A549 (cell line): ENCODE measurements around the gene AP4E1. TPM values are rescaled to one million over a fixed set of nuclear protein-coding genes. Genes with fewer than 3 reads are reported as not detected.

Experiments used
- ATAC-seq, 2 experiments: fragments of 200-7000 bp in 1 of 2; fragments of >200 bp in 1 of 2; cut with Nextera tagmentation in 1 of 2; cut with Tn5 transposase in 1 of 2; 3 replicates each; pipeline versions ENCODE4 v1.8.0 to v1.9.1; 2018 to 2020; ENCODE audit warnings: mild to moderate bottlenecking in 1 of 2, moderate library complexity in 1 of 2
- CTCF ChIA-PET: fragments of 300-600 bp; sonication (Branson Sonifier 250); formaldehyde crosslinking; extraction: SDS; loops from one replicate; lab custom pipeline; 2021; ENCODE audit warnings: antibody characterized with exemption, inconsistent platforms; lab: Yijun Ruan, JAX
- POLR2A ChIA-PET: fragments of 350-600 bp; formaldehyde crosslinking; extraction: SDS; loops from one replicate; lab custom pipeline; 2021; ENCODE audit warnings: antibody characterized with exemption, inconsistent platforms; lab: Yijun Ruan, JAX
- DNase-seq, 2 experiments: peaks; one replicate each; pipeline versions ENCODE4 v3.0.0 to v3.0.0-alpha.2; 2011 to 2016; ENCODE audit warnings: low read depth in 1 of 2, low spot score in 1 of 2
- FAIRE-seq: peaks from 2 replicates; lab custom pipeline; 2011; peaks lifted over from hg19 to GRCh38; lab: Jason Lieb, UNC
- H3K27ac ChIP-seq, 2 experiments: fragments of >200 bp; sonication (Bioruptor Twin); formaldehyde crosslinking; 3 replicates each; pipeline ENCODE4 v1.5.1; 2016 to 2017
- H3K4me1 ChIP-seq: fragments of >200 bp; sonication (Bioruptor Twin); formaldehyde crosslinking; 3 replicates; pipeline ENCODE4 v1.6.1; 2016
- H3K4me2 ChIP-seq: fragments of >200 bp; sonication (Bioruptor Twin); formaldehyde crosslinking; 3 replicates; pipeline ENCODE4 v1.6.1; 2016
- H3K4me3 ChIP-seq: fragments of >200 bp; sonication (Bioruptor Twin); formaldehyde crosslinking; 3 replicates; pipeline ENCODE4 v1.5.1; 2016
- H3K9me3 ChIP-seq: fragments of >200 bp; sonication (Bioruptor Twin); formaldehyde crosslinking; 3 replicates; pipeline ENCODE4 v1.6.1; 2016
- CHD2 ChIP-seq: fragments of 150-350 bp; IDR thresholded peaks from 2 replicates; pipeline ENCODE4 v1.6.1; 2014; ENCODE audit warnings: low read length; ENCODE audit not compliant: partially characterized antibody
- EHF ChIP-seq: fragments of 250-450 bp; sonication (Bioruptor Pico); IDR thresholded peaks from 2 replicates; pipeline ENCODE4 v1.5.0; 2020; ENCODE audit warnings: mild to moderate bottlenecking
- EHMT2 ChIP-seq: fragments of 200-600 bp; sonication (generic); IDR thresholded peaks from 2 replicates; pipeline ENCODE4 v1.6.1; 2016; ENCODE audit warnings: antibody characterized with exemption, low read depth, mild to moderate bottlenecking, moderate library complexity
- ELK1 ChIP-seq: fragments of 150-350 bp; IDR thresholded peaks from 2 replicates; pipeline ENCODE4 v1.6.1; 2014; ENCODE audit warnings: low read depth, mild to moderate bottlenecking, low read length
- FOSL2 ChIP-seq, 2 experiments: fragments of 450-650 bp in 1 of 2; fragments of >200 bp in 1 of 2; sonication (Bioruptor Twin) in 1 of 2; formaldehyde crosslinking; IDR thresholded peaks; 2 replicates each; pipeline versions ENCODE4 v1.5.0 to v1.6.1; 2016 to 2020; ENCODE audit warnings: mild to moderate bottlenecking in 1 of 2, moderate library complexity in 1 of 2
- FOXS1 ChIP-seq: fragments of 250-450 bp; sonication (Bioruptor Pico); IDR thresholded peaks from 2 replicates; pipeline ENCODE4 v1.5.0; 2020; ENCODE audit warnings: mild to moderate bottlenecking, moderate library complexity
- GATA3 ChIP-seq: IDR thresholded peaks from 2 replicates; pipeline ENCODE4 v1.6.1; 2012; ENCODE audit warnings: borderline replicate concordance
- HDAC2 ChIP-seq: fragments of 200-600 bp; sonication (generic); IDR thresholded peaks from 2 replicates; pipeline ENCODE4 v1.6.1; 2016
- HEYL ChIP-seq: fragments of 250-450 bp; sonication (Bioruptor Pico); IDR thresholded peaks from 2 replicates; pipeline ENCODE4 v1.8.0; 2021; ENCODE audit warnings: mild to moderate bottlenecking, moderate library complexity
- HOXB5 ChIP-seq: fragments of 250-450 bp; sonication (Bioruptor Pico); IDR thresholded peaks from 2 replicates; pipeline ENCODE4 v1.5.0; 2020; ENCODE audit warnings: mild to moderate bottlenecking, moderate library complexity
- JUN ChIP-seq, 2 experiments: fragments of >200 bp; sonication (Bioruptor Twin); formaldehyde crosslinking; IDR thresholded peaks; 2 replicates in 1 of 2; 3 replicates in 1 of 2; pipeline ENCODE4 v1.6.1; 2016 to 2017
- KDM5A ChIP-seq: fragments of 200-600 bp; sonication (generic); IDR thresholded peaks from 2 replicates; pipeline ENCODE4 v1.6.1; 2016; ENCODE audit warnings: antibody characterized with exemption, mild to moderate bottlenecking
- MAX ChIP-seq: IDR thresholded peaks from 2 replicates; pipeline ENCODE4 v1.6.1; 2012
- MYC ChIP-seq: IDR thresholded peaks from 2 replicates; pipeline ENCODE4 v1.6.1; 2012; ENCODE audit warnings: mild to moderate bottlenecking, inconsistent platforms, low read length, improper control_type of control experiment, borderline replicate concordance
- NPAS2 ChIP-seq: fragments of 250-450 bp; sonication (Bioruptor Pico); IDR thresholded peaks from 2 replicates; pipeline ENCODE4 v1.8.0; 2022; ENCODE audit warnings: mild to moderate bottlenecking, moderate library complexity, borderline replicate concordance
- PBX3 ChIP-seq: IDR thresholded peaks from 2 replicates; pipeline ENCODE4 v1.6.1; 2012
- PHF8 ChIP-seq: fragments of 200-600 bp; sonication (generic); IDR thresholded peaks from 2 replicates; pipeline ENCODE4 v1.6.1; 2016; ENCODE audit warnings: low read depth, mild to moderate bottlenecking, antibody characterized with exemption, moderate library complexity, borderline replicate concordance
- POLR2A ChIP-seq: IDR thresholded peaks from 2 replicates; pipeline ENCODE4 v1.6.1; 2012; ENCODE audit warnings: mild to moderate bottlenecking, low read length
- RAD21 ChIP-seq, 2 experiments: fragments of >200 bp in 1 of 2; sonication (Bioruptor Twin) in 1 of 2; formaldehyde crosslinking in 1 of 2; IDR thresholded peaks in 1 of 2; conservative IDR thresholded peaks in 1 of 2; 2 replicates in 1 of 2; 3 replicates in 1 of 2; pipeline ENCODE4 v1.6.1; 2012 to 2018; ENCODE audit warnings: inconsistent platforms in 1 of 2
- SMC3 ChIP-seq: fragments of >200 bp; sonication (Bioruptor Twin); formaldehyde crosslinking; IDR thresholded peaks from 3 replicates; pipeline ENCODE4 v1.6.1; 2018; ENCODE audit warnings: inconsistent platforms
- SREBF2 ChIP-seq: fragments of 450-650 bp; IDR thresholded peaks from 2 replicates; pipeline ENCODE4 v1.6.1; 2014; ENCODE audit warnings: mild to moderate bottlenecking, moderate library complexity
- TFCP2L1 ChIP-seq: fragments of 250-450 bp; sonication (Bioruptor Pico); IDR thresholded peaks from 2 replicates; pipeline ENCODE4 v1.5.0; 2021; ENCODE audit warnings: mild to moderate bottlenecking
- USF2 ChIP-seq: fragments of 450-650 bp; IDR thresholded peaks from 2 replicates; pipeline ENCODE4 v1.6.1; 2014; ENCODE audit warnings: antibody characterized with exemption
- ZFP36 ChIP-seq: fragments of 450-650 bp; IDR thresholded peaks from 2 replicates; pipeline ENCODE4 v1.6.1; 2014; ENCODE audit warnings: borderline replicate concordance; ENCODE audit not compliant: partially characterized antibody
- WGBS: methylation state at CpG from one replicate; pipeline ENCODE4 v1.1.6; 2017; ENCODE audit errors: missing lambda C conversion rate; 5-methylcytosine and 5-hydroxymethylcytosine counted together
- polyA minus RNA-seq: library from RNA; depleted of rRNA, polyadenylated mRNA; stranded (reverse); fragments of >200 nt; gene quantifications from 2 replicates; pipeline ENCODE4 v1.2.3, GENCODE V29; 2011; rRNA and poly(A)+ RNA removed
- polyA plus RNA-seq, 4 experiments: library from polyadenylated mRNA; depleted of rRNA in 3 of 4; stranded (reverse); fragments of >200 nt; fragmentation: RNase III in 1 of 4; extraction: RNeasy Plus Mini Kit Qiagen cat#74134 plus additional on column Dnase treatment in 1 of 4; gene quantifications; 2 replicates in 3 of 4; 3 replicates in 1 of 4; pipeline ENCODE4 v1.2.3, GENCODE V29; 2011 to 2017
- TF ChIP-seq, protein P1 (sequence below): fragments of 200-600 bp; sonication (generic); IDR thresholded peaks from 2 replicates; pipeline ENCODE4 v1.6.1; 2016; ENCODE audit warnings: antibody characterized with exemption, mild to moderate bottlenecking, moderate library complexity
- TF ChIP-seq, protein P2 (sequence below): IDR thresholded peaks from 2 replicates; pipeline ENCODE4 v1.6.1; 2012; ENCODE audit warnings: low read depth, borderline replicate concordance
- TF ChIP-seq, protein P3 (sequence below): fragments of >200 bp; sonication (Bioruptor Twin); formaldehyde crosslinking; IDR thresholded peaks from 3 replicates; pipeline ENCODE4 v1.5.1; 2016

The AP4E1 gene
- polyA plus RNA-seq (2011; rRNA removed) (9.5 and 9.6 TPM in 2 replicates), polyA plus RNA-seq (2017; fragmentation: RNase III; extraction: RNeasy Plus Mini Kit Qiagen cat#74134 plus additional on column Dnase treatment) (9.2 to 10.2 TPM (median 9.6 TPM) in 3 replicates), polyA minus RNA-seq (6.4 and 6.9 TPM in 2 replicates)
- 1.6 and 1.9 TPM in 2 replicates for polyA plus RNA-seq (2012; cell fraction: cytosol; rRNA removed)
- 1.1 and 2.4 TPM in 2 replicates for polyA plus RNA-seq (2012; cell fraction: nucleus; rRNA removed)

- 1% methylated on average over 69 of the region's 100 CpGs for WGBS
- Histone ChIP-seq H3K4me3 (peak within 1 kb of the TSS; percentile 81), H3K4me1 (peaks cover 24% of the 10 kb centered on the region), H3K4me2 (peak within 1 kb of the TSS; percentile 96), H3K9me3 (no peaks in the 10 kb centered on the region), H3K27ac (peak within 1 kb of the TSS; percentile 88 to 97)
- CTCF ChIA-PET: interaction anchor here (0.5 to 2.6 kb wide), 40 partner anchors 8 to 759 kb away, joined by 3 to 23 read pairs (median 4); no protein-coding TSS in a partner anchor
- DNase-seq (peak; percentile 75 to 96), FAIRE-seq (no peak), ATAC-seq (peak; percentile 88 to 90)
- POLR2A ChIA-PET: interaction anchor here (0.9 to 1.6 kb wide), 4 partner anchors 23 to 760 kb away, joined by 3 to 7 read pairs (median 4); partner anchors contain the start of gene GABPB1
- no peak for TF ChIP-seq FOXS1 (CRISPR knock-in tag)
- TF ChIP-seq JUN (IDR thresholded peaks at IDR 0.05): peak; percentile 83 to 88
- TF ChIP-seq SREBF2: no peak
- TF ChIP-seq, protein P1, sequence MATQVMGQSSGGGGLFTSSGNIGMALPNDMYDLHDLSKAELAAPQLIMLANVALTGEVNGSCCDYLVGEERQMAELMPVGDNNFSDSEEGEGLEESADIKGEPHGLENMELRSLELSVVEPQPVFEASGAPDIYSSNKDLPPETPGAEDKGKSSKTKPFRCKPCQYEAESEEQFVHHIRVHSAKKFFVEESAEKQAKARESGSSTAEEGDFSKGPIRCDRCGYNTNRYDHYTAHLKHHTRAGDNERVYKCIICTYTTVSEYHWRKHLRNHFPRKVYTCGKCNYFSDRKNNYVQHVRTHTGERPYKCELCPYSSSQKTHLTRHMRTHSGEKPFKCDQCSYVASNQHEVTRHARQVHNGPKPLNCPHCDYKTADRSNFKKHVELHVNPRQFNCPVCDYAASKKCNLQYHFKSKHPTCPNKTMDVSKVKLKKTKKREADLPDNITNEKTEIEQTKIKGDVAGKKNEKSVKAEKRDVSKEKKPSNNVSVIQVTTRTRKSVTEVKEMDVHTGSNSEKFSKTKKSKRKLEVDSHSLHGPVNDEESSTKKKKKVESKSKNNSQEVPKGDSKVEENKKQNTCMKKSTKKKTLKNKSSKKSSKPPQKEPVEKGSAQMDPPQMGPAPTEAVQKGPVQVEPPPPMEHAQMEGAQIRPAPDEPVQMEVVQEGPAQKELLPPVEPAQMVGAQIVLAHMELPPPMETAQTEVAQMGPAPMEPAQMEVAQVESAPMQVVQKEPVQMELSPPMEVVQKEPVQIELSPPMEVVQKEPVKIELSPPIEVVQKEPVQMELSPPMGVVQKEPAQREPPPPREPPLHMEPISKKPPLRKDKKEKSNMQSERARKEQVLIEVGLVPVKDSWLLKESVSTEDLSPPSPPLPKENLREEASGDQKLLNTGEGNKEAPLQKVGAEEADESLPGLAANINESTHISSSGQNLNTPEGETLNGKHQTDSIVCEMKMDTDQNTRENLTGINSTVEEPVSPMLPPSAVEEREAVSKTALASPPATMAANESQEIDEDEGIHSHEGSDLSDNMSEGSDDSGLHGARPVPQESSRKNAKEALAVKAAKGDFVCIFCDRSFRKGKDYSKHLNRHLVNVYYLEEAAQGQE: peak; percentile 87
- peak; percentile 42; the same call in 1 of the 2 replicates for TF ChIP-seq GATA3
- TF ChIP-seq EHF (CRISPR knock-in tag): no peak
- TF ChIP-seq ELK1: peak; percentile 85
- no peak for TF ChIP-seq HEYL (CRISPR knock-in tag)
- no peak for TF ChIP-seq FOSL2 (IDR thresholded peaks at IDR 0.05)
- 0 out of 2 replicates have a peak, but pooled peaks have one; percentile 26 for TF ChIP-seq FOSL2 (CRISPR knock-in tag; IDR thresholded peaks at IDR 0.05)
- no peak for TF ChIP-seq USF2
- TF ChIP-seq, protein P2, sequence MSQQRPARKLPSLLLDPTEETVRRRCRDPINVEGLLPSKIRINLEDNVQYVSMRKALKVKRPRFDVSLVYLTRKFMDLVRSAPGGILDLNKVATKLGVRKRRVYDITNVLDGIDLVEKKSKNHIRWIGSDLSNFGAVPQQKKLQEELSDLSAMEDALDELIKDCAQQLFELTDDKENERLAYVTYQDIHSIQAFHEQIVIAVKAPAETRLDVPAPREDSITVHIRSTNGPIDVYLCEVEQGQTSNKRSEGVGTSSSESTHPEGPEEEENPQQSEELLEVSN: peak; percentile 49; the same call in 1 of the 2 replicates
- peak; percentile 86 for TF ChIP-seq MAX
- TF ChIP-seq ZFP36: no peak
- TF ChIP-seq HDAC2: peak; percentile 91
- TF ChIP-seq RAD21 (conservative IDR thresholded peaks at IDR 0.05 in 1 of 2, IDR thresholded peaks at IDR 0.05 in 1 of 2): peak; percentile 98 to 99
- TF ChIP-seq, protein P3, sequence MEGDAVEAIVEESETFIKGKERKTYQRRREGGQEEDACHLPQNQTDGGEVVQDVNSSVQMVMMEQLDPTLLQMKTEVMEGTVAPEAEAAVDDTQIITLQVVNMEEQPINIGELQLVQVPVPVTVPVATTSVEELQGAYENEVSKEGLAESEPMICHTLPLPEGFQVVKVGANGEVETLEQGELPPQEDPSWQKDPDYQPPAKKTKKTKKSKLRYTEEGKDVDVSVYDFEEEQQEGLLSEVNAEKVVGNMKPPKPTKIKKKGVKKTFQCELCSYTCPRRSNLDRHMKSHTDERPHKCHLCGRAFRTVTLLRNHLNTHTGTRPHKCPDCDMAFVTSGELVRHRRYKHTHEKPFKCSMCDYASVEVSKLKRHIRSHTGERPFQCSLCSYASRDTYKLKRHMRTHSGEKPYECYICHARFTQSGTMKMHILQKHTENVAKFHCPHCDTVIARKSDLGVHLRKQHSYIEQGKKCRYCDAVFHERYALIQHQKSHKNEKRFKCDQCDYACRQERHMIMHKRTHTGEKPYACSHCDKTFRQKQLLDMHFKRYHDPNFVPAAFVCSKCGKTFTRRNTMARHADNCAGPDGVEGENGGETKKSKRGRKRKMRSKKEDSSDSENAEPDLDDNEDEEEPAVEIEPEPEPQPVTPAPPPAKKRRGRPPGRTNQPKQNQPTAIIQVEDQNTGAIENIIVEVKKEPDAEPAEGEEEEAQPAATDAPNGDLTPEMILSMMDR: peak; percentile 98
- TF ChIP-seq NPAS2: no peak
- TF ChIP-seq TFCP2L1 (CRISPR knock-in tag): 0 out of 2 replicates have a peak, but pooled peaks have one; percentile 22
- peak; percentile 95 for TF ChIP-seq SMC3
- TF ChIP-seq PBX3: peak; percentile 71; the same call in 1 of the 2 replicates
- no peak for TF ChIP-seq MYC
- TF ChIP-seq CHD2: peak; percentile 90
- TF ChIP-seq POLR2A: peak; percentile 24
- TF ChIP-seq KDM5A: peak; percentile 33; the same call in 1 of the 2 replicates
- TF ChIP-seq PHF8: peak; percentile 69
- no peak for TF ChIP-seq HOXB5
- no peak for TF ChIP-seq EHMT2
These were observed at the start of gene AP4E1 for GRCh38 chr15:50908209-50909009. Gene AP4E1, plus strand, starts transcription at chr15:50908683. Its CDS starts 96 bp downstream, at chr15:50908779.
